Esophagus squamous epithelium (tissue), 5 donors: Measurements from ENCODE around the gene NUDT3. TPM values are rescaled to one million over a fixed set of nuclear protein-coding genes. Genes with fewer than 3 reads are reported as not detected.

ENCODE experiments used
- DNase-seq: peaks from one replicate; lab custom pipeline; 2025; lab: John Stamatoyannopoulos, UW
- H3K27ac ChIP-seq, 4 donors: fragments of 200-600 bp; sonication (generic); one replicate each; pipeline ENCODE4 v1.5.1; 2016 to 2019; ENCODE audit warnings: mild to moderate bottlenecking in 1 of 4
- H3K27me3 ChIP-seq, 4 donors: fragments of 200-600 bp; sonication (generic); 1 replicate in 3 of 4; 2 replicates in 1 of 4; pipeline versions ENCODE4 v1.5.1 to v1.6.0; 2017 to 2021; ENCODE audit warnings: antibody characterized with exemption in 1 of 4
- H3K36me3 ChIP-seq, 3 donors: fragments of 200-600 bp; sonication (generic); one replicate each; pipeline ENCODE4 v1.5.1; 2016 to 2019
- H3K4me1 ChIP-seq, 3 donors: fragments of 200-600 bp; sonication (generic); one replicate each; pipeline ENCODE4 v1.5.1; 2017 to 2019
- H3K4me3 ChIP-seq, 4 donors: fragments of 200-600 bp; sonication (generic); 1 replicate in 3 of 4; 2 replicates in 1 of 4; pipeline ENCODE4 v1.5.1; 2016 to 2019; ENCODE audit warnings: mild to moderate bottlenecking in 2 of 4, moderate library complexity in 1 of 4
- H3K9me3 ChIP-seq, 3 donors: fragments of 200-600 bp; sonication (generic); one replicate each; pipeline ENCODE4 v1.5.1; 2016 to 2019
- CTCF ChIP-seq, 6 experiments: fragments of 450-650 bp in 4 of 6; fragments of 200-600 bp in 2 of 6; sonication (generic) in 2 of 6; IDR thresholded peaks; one replicate each; pipeline ENCODE4 v1.5.1; 2016 to 2019; ENCODE audit warnings: antibody characterized with exemption in 6 of 6, mild to moderate bottlenecking in 4 of 6, moderate library complexity in 4 of 6
- POLR2A ChIP-seq, 4 donors: fragments of 450-650 bp; IDR thresholded peaks; one replicate each; pipeline ENCODE4 v1.6.1; 2017; ENCODE audit warnings: antibody characterized with exemption in 4 of 4, mild to moderate bottlenecking in 4 of 4, moderate library complexity in 3 of 4
- WGBS, 2 donors: methylation state at CpG; one replicate each; pipeline ENCODE4 v1.1.5; 2018; 5-methylcytosine and 5-hydroxymethylcytosine counted together
- intact Hi-C: fragments of 100-400 bp; cut with DNase I; formaldehyde crosslinking; loops from one replicate; pipeline ENCODE4 v1.15.0; 2022
- total RNA-seq, 4 donors: library from RNA; depleted of rRNA; stranded (reverse); fragments of >200 nt; gene quantifications; one replicate each; pipeline ENCODE4 v1.1.0, GENCODE V29; 2016
- donor health status: DM: yes; HTN: yes; CAD: no.

The NUDT3 gene
- total RNA-seq, 4 donors from 2014 or later: 14.9 to 33.4 (median 22.4) TPM

- H3K36me3 ChIP-seq: no peaks in the 10 kb centered on the region
- no peak for DNase-seq
- intact Hi-C loops: no loop called here
- H3K9me3 ChIP-seq: no peaks in the 10 kb centered on the region
- peaks cover 0 to 15% (median 0%) of the 10 kb centered on the region in 3 donors for H3K4me1 ChIP-seq
- 87 to 90% methylated on average over 7 of the region's 7 CpGs for WGBS, 2 donors
- H3K4me3 ChIP-seq: no peak overlapping the region
- TF ChIP-seq CTCF (IDR thresholded peaks at IDR 0.05): no peak
- no peak for TF ChIP-seq POLR2A (IDR thresholded peaks at IDR 0.05)
- H3K27me3 ChIP-seq: no peaks in the 10 kb centered on the region
- no peak overlapping the region for H3K27ac ChIP-seq
Measured at GRCh38 chr6:34350934-34351217, 41.6 kb downstream of the NUDT3 start.

- intact Hi-C loops: no loop called here
- no peak overlapping the region for H3K27ac ChIP-seq
- no peaks in the 10 kb centered on the region for H3K27me3 ChIP-seq
- no peaks in the 10 kb centered on the region for H3K9me3 ChIP-seq
- WGBS, 2 donors: 40 to 61% methylated on average over 1 of the region's 1 CpG
- no peak for TF ChIP-seq POLR2A (IDR thresholded peaks at IDR 0.05)
- TF ChIP-seq CTCF (IDR thresholded peaks at IDR 0.05): no peak
- peaks cover 0 to 15% (median 0%) of the 10 kb centered on the region in 3 donors for H3K4me1 ChIP-seq
- DNase-seq: no peak
- no peak overlapping the region for H3K4me3 ChIP-seq
- no peaks in the 10 kb centered on the region for H3K36me3 ChIP-seq
Measured at GRCh38 chr6:34350137-34350933, 42.1 kb downstream of the NUDT3 start.

- Histone ChIP-seq H3K4me1 (peaks cover 0 to 20% (median 0%) of the 10 kb centered on the region in 3 donors), H3K27ac (no peak overlapping the region), H3K4me3 (no peak overlapping the region), H3K36me3 (no peaks in the 10 kb centered on the region), H3K27me3 (no peaks in the 10 kb centered on the region), H3K9me3 (no peaks in the 10 kb centered on the region)
- DNase-seq: no peak
- 85 to 91% methylated on average over 4 of the region's 4 CpGs for WGBS, 2 donors
- intact Hi-C loops: no loop called here
- TF ChIP-seq POLR2A (IDR thresholded peaks at IDR 0.05): no peak
- TF ChIP-seq CTCF (IDR thresholded peaks at IDR 0.05): no peak
Measured at GRCh38 chr6:34349211-34349610, 43.3 kb downstream of the NUDT3 start.

- TF ChIP-seq POLR2A (IDR thresholded peaks at IDR 0.05) (no peak), CTCF (IDR thresholded peaks at IDR 0.05) (no peak)
- WGBS, 2 donors: 92 to 95% methylated on average over 1 of the region's 1 CpG
- Histone ChIP-seq H3K9me3 (no peaks in the 10 kb centered on the region), H3K27ac (no peak overlapping the region), H3K4me1 (peaks cover 0 to 19% (median 0%) of the 10 kb centered on the region in 3 donors), H3K36me3 (no peaks in the 10 kb centered on the region), H3K4me3 (no peak overlapping the region), H3K27me3 (no peaks in the 10 kb centered on the region)
- intact Hi-C loops: no loop called here
- no peak for DNase-seq
Measured at GRCh38 chr6:34347303-34347702, 45.2 kb downstream of the NUDT3 start.

- Histone ChIP-seq H3K36me3 (no peaks in the 10 kb centered on the region), H3K4me1 (peaks cover 5 to 23% (median 5%) of the 10 kb centered on the region in 3 donors), H3K4me3 (no peak overlapping the region), H3K27me3 (no peaks in the 10 kb centered on the region), H3K27ac (no peak overlapping the region), H3K9me3 (no peaks in the 10 kb centered on the region)
- 75 to 78% methylated on average over 9 of the region's 9 CpGs for WGBS, 2 donors
- no peak for TF ChIP-seq CTCF (IDR thresholded peaks at IDR 0.05)
- TF ChIP-seq POLR2A (IDR thresholded peaks at IDR 0.05): no peak
- DNase-seq: no peak
- intact Hi-C loops: no loop called here
Measured at GRCh38 chr6:34346175-34347119, 46.0 kb downstream of the NUDT3 start.
